K562 (cell line): Measurements from ENCODE around the gene MORF4L1. TPM values are rescaled to one million over a fixed set of nuclear protein-coding genes. Genes with fewer than 3 reads are reported as not detected.

Experiments
- CXXC5 ChIP-seq: fragments of 250-450 bp; sonication (Bioruptor Pico); IDR thresholded peaks from 2 replicates; pipeline ENCODE4 v1.8.0; 2022; ENCODE audit warnings: inconsistent platforms, mild to moderate bottlenecking, moderate library complexity
- ELF4 ChIP-seq: fragments of 450-650 bp; formaldehyde crosslinking; IDR thresholded peaks from 2 replicates; pipeline ENCODE4 v1.4.0; 2022; ENCODE audit warnings: missing genetic modification characterization
- EP400 ChIP-seq: fragments of 450-650 bp; IDR thresholded peaks from 2 replicates; pipeline ENCODE4 v1.6.1; 2017; ENCODE audit warnings: antibody characterized with exemption, mild to moderate bottlenecking, moderate library complexity
- FOXM1 ChIP-seq, 2 experiments: fragments of 450-650 bp in 1 of 2; sonication (generic) in 1 of 2; formaldehyde crosslinking in 1 of 2; IDR thresholded peaks; 2 replicates each; pipeline versions ENCODE4 v1.6.1 to v1.9.0; 2017 to 2022; ENCODE audit warnings: low read depth in 2 of 2, mild to moderate bottlenecking in 2 of 2, missing genetic modification reagents in 1 of 2, moderate library complexity in 1 of 2
- HDAC1 ChIP-seq, 2 experiments: fragments of 450-650 bp; IDR thresholded peaks; 2 replicates each; pipeline ENCODE4 v1.6.1; 2016 to 2017; ENCODE audit warnings: inconsistent platforms in 1 of 2, mild to moderate bottlenecking in 1 of 2, moderate library complexity in 1 of 2
- HNRNPL ChIP-seq: fragments of 200-400 bp; formaldehyde crosslinking; IDR thresholded peaks from 2 replicates; pipeline ENCODE4 v1.6.1; 2017; ENCODE audit warnings: low read depth, mild to moderate bottlenecking, low read length
- KAT2B ChIP-seq: IDR thresholded peaks from one replicate; pipeline ENCODE4 v1.6.1; 2012; ENCODE audit warnings: low read depth, mild to moderate bottlenecking, control low read depth, inconsistent platforms, low read length, moderate library complexity
- MAFG ChIP-seq: fragments of 450-650 bp; conservative IDR thresholded peaks from 2 replicates; pipeline ENCODE4 v1.6.1; 2016; ENCODE audit warnings: missing genetic modification characterization, missing compliant biosample characterization
- MEF2A ChIP-seq: IDR thresholded peaks from 2 replicates; pipeline ENCODE4 v1.6.1; 2011; ENCODE audit warnings: low read depth, mild to moderate bottlenecking, low read length, moderate library complexity; ENCODE audit not compliant: control insufficient read depth
- MEF2D ChIP-seq: conservative IDR thresholded peaks from 2 replicates; pipeline ENCODE4 v1.6.1; 2016; ENCODE audit warnings: low read depth, missing genetic modification characterization, missing compliant biosample characterization
- NCOA2 ChIP-seq, 2 experiments: fragments of 450-650 bp; IDR thresholded peaks; 2 replicates each; pipeline ENCODE4 v1.6.1; 2018; ENCODE audit warnings: mild to moderate bottlenecking in 2 of 2, moderate library complexity in 1 of 2; ENCODE audit not compliant: partially characterized antibody in 2 of 2
- NCOA6 ChIP-seq: fragments of 450-650 bp; IDR thresholded peaks from 2 replicates; pipeline ENCODE4 v1.6.1; 2017; ENCODE audit warnings: mild to moderate bottlenecking
- POLR3A ChIP-seq: IDR thresholded peaks from 2 replicates; pipeline ENCODE4 v1.6.1; 2011; ENCODE audit warnings: borderline replicate concordance, mild to moderate bottlenecking, moderate library complexity; ENCODE audit not compliant: insufficient read length, insufficient read depth; ENCODE audit errors: extremely low read depth
- RAD51 ChIP-seq: fragments of 450-650 bp; IDR thresholded peaks from 2 replicates; pipeline ENCODE4 v1.7.1; 2016; ENCODE audit warnings: low read depth, mild to moderate bottlenecking, borderline replicate concordance
- RFX5 ChIP-seq: IDR thresholded peaks from 2 replicates; pipeline ENCODE4 v1.6.1; 2011; ENCODE audit warnings: low read depth, mild to moderate bottlenecking, improper control_type of control experiment, low read length
- RUNX1 ChIP-seq: sonication (generic); IDR thresholded peaks from 2 replicates; pipeline ENCODE4 v1.6.1; 2016; ENCODE audit warnings: antibody characterized with exemption, low read depth
- SMAD1 ChIP-seq: fragments of 150-350 bp; IDR thresholded peaks from 2 replicates; pipeline ENCODE4 v1.6.1; 2014; ENCODE audit warnings: low read length, low read depth; ENCODE audit not compliant: partially characterized antibody
- TCF7L2 ChIP-seq: fragments of 150-350 bp; IDR thresholded peaks from 2 replicates; pipeline ENCODE4 v1.6.1; 2016; ENCODE audit warnings: low read depth, mild to moderate bottlenecking, low read length, moderate library complexity
- ZFX ChIP-seq: sonication (generic); formaldehyde crosslinking; IDR thresholded peaks from 2 replicates; pipeline ENCODE4 v1.8.0; 2022; ENCODE audit warnings: mild to moderate bottlenecking, missing genetic modification reagents, moderate library complexity
- ZNF347 ChIP-seq: fragments of 450-650 bp; formaldehyde crosslinking; IDR thresholded peaks from 2 replicates; pipeline ENCODE4 v1.4.0; 2020; ENCODE audit warnings: low read depth, mild to moderate bottlenecking, moderate library complexity
- ZNF584 ChIP-seq: fragments of 200-800 bp; sonication (Bioruptor generic); IDR thresholded peaks from 2 replicates; pipeline ENCODE4 v1.6.1; 2016; ENCODE audit warnings: low read depth, mild to moderate bottlenecking, missing genetic modification characterization, missing compliant biosample characterization
- ZZZ3 ChIP-seq: fragments of 450-650 bp; IDR thresholded peaks from 2 replicates; pipeline ENCODE4 v1.6.1; 2016; ENCODE audit warnings: antibody characterized with exemption, mild to moderate bottlenecking, moderate library complexity
- polyA plus RNA-seq, 8 experiments: library from polyadenylated mRNA; depleted of rRNA in 4 of 8; stranded (reverse) in 5 of 8; unstranded in 3 of 8; fragments of >200 nt; fragmentation: Nextera tagmentation in 2 of 8; fragmentation: Illumina TruSeq in 1 of 8; extraction: Ambion mirVana in 2 of 8; extraction: Trizol in 1 of 8; gene quantifications; 2 replicates each; pipeline versions ENCODE4 v1.2.1 to v1.2.3, GENCODE V29; 2011 to 2014; ENCODE audit warnings: inconsistent platforms in 1 of 8, missing spikeins in 1 of 8
- total RNA-seq, 7 experiments: library from RNA; depleted of rRNA in 6 of 7; stranded (reverse); fragments of >200 nt in 6 of 7; fragmentation: Illumina TruSeq in 2 of 7; extraction: Trizol in 2 of 7; gene quantifications; 2 replicates each; pipeline versions ENCODE4 v1.2.1 to v1.2.3, GENCODE V29; 2011 to 2021; ENCODE audit warnings: low replicate concordance in 1 of 7
- TF ChIP-seq, protein P1 (sequence below): sonication (generic); formaldehyde crosslinking; IDR thresholded peaks from 2 replicates; pipeline ENCODE4 v1.8.1; 2023; ENCODE audit warnings: mild to moderate bottlenecking, missing genetic modification reagents
- TF ChIP-seq, protein P2 (sequence below): fragments of 450-650 bp; conservative IDR thresholded peaks from 2 replicates; pipeline ENCODE4 v1.6.1; 2016; ENCODE audit warnings: missing genetic modification characterization, low read depth, mild to moderate bottlenecking, control low read depth, missing compliant biosample characterization

MORF4L1 gene
- total and polyA plus RNA-seq, 9 of the 15 experiments (the other 6 are each of a cell fraction or from before 2014, with no cell fraction given), result 127 to 615 (median 281) TPM

- TF ChIP-seq, protein P1, sequence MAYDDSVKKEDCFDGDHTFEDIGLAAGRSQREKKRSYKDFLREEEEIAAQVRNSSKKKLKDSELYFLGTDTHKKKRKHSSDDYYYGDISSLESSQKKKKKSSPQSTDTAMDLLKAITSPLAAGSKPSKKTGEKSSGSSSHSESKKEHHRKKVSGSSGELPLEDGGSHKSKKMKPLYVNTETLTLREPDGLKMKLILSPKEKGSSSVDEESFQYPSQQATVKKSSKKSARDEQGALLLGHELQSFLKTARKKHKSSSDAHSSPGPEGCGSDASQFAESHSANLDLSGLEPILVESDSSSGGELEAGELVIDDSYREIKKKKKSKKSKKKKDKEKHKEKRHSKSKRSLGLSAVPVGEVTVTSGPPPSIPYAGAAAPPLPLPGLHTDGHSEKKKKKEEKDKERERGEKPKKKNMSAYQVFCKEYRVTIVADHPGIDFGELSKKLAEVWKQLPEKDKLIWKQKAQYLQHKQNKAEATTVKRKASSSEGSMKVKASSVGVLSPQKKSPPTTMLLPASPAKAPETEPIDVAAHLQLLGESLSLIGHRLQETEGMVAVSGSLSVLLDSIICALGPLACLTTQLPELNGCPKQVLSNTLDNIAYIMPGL (CRISPR knock-in tag), result peak; percentile 35; the same call in 1 of the 2 replicates
- TF ChIP-seq HNRNPL (no peak), NCOA2 (IDR thresholded peaks at IDR 0.05; ENCODE audit: partially characterized antibody in 2 of 2) (peak in 1 of 2 experiments; percentile 85), NCOA6 (no peak), ELF4 (CRISPR knock-in tag) (no peak), ZNF347 (no peak), ZNF584 (CRISPR knock-in tag) (no peak), MEF2A (no peak), FOXM1 (IDR thresholded peaks at IDR 0.05; ENCODE audit: low read depth) (peak; percentile 61; the same call in 1 of the 2 replicates), FOXM1 (CRISPR knock-in tag; IDR thresholded peaks at IDR 0.05; ENCODE audit: low read depth) (no peak), RUNX1 (no peak), ZFX (CRISPR knock-in tag) (no peak), RFX5 (no peak), TCF7L2 (no peak), ZZZ3 (no peak), KAT2B (no peak), CXXC5 (peak; percentile 30; the same call in 1 of the 2 replicates), MEF2D (tag) (no peak), MAFG (no peak), EP400 (0 out of 2 replicates have a peak, but pooled peaks have one; percentile 26), POLR3A (peak; percentile 88), SMAD1 (no peak), HDAC1 (IDR thresholded peaks at IDR 0.05) (peak in 1 of 2 experiments; percentile 73; a peak in 2 of 4 replicates), RAD51 (no peak)
- TF ChIP-seq, protein P2, sequence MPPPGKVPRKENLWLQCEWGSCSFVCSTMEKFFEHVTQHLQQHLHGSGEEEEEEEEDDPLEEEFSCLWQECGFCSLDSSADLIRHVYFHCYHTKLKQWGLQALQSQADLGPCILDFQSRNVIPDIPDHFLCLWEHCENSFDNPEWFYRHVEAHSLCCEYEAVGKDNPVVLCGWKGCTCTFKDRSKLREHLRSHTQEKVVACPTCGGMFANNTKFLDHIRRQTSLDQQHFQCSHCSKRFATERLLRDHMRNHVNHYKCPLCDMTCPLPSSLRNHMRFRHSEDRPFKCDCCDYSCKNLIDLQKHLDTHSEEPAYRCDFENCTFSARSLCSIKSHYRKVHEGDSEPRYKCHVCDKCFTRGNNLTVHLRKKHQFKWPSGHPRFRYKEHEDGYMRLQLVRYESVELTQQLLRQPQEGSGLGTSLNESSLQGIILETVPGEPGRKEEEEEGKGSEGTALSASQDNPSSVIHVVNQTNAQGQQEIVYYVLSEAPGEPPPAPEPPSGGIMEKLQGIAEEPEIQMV (tag), result no peak
Observed at GRCh38 chr15:78859971-78860719, 12.5 kb upstream of the MORF4L1 start (continued).
